ENCODE measurements around the gene RHOF.
"Not testable (repeated sequence)": the region's sequence is repeated elsewhere in the genome, so short reads cannot be mapped to it uniquely, and the experiment has no call there.

The RHOF gene

GRCh38 chr12:121749267-121749666 lies 44.2 kb downstream of the RHOF start:
- DNase-seq (ENCODE audit: low read depth in 3 of 3): no peak

- DNase-seq (ENCODE audit: low read depth in 3 of 3): peak in 1 of 3 experiments; percentile 11
These were observed 44.8 kb downstream of the RHOF start for GRCh38 chr12:121748571-121749265.

DNA sequence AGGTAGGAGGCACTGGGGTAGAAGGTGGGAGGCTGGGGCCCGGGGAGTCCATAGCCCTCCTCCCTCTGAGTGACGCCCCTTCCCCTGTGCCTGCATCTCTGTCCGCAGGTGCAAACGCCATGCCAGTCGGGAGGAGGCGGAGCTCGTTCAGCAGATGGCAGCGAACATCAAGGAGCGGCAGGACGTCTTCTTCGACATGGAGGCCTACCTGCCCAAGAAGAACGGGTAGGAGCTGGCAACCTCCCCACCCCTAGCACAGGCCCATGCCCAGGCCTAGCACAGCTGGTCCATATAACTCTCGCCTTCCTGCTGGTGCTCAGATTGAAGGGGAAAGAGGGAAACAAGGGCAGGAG lies 45.3 kb downstream of the RHOF start:
- DNase-seq (ENCODE audit: low read depth in 3 of 3): no peak

- not testable (repeated sequence) for DNase-seq (ENCODE audit: low read depth in 3 of 3)
These were observed 47.9 kb downstream of the RHOF start for GRCh38 chr12:121745545-121745944.

DNA sequence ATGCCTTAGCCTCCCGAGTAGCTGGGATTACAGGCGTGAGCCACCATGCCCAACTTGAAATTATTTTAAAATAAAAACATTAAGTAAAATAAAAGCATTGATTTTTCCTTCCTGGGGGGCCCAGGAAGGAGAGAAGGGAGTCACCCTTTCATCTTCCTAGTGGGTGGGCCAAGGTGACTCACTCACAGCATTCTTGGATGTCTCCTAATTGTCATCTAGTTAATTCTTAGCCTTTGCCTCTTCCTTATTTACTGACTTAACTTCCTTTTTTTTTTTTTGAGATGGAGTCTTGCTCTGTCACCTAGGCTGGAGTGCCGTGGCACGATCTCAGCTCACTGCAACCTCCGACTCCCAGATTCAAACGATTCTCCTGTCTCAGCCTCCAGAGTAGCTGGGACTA lies 51.7 kb downstream of the RHOF start:
- no peak for DNase-seq (ENCODE audit: low read depth in 3 of 3)

- no peak for DNase-seq (ENCODE audit: low read depth in 3 of 3)
These were observed 52.6 kb downstream of the RHOF start for GRCh38 chr12:121740847-121741246.

DNA sequence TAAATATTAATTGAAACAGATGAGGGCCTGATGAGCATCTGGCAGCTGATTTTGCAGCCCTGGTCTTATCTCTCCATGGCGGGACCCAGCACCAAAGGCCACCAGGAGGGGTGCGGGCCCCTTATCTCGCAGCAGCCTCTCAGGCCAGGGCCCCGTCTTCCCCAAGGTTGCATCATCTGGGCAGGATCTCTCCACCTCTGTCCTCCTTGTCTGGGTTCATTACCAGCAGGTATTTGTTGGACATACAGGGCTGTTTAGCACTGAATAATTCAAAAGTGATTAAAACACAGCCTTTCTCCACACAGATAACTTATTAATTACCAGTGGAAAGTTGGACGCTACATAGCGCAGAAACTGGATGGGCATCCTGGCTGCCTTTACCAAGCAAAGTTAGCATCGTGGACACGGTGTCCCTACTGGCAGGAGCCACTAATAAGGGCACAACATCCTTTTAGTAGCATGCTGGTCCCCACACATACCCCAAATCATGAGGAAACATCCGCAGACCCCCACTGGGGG lies 55.1 kb downstream of the RHOF start:
- no peak for DNase-seq (ENCODE audit: low read depth in 3 of 3)

DNA sequence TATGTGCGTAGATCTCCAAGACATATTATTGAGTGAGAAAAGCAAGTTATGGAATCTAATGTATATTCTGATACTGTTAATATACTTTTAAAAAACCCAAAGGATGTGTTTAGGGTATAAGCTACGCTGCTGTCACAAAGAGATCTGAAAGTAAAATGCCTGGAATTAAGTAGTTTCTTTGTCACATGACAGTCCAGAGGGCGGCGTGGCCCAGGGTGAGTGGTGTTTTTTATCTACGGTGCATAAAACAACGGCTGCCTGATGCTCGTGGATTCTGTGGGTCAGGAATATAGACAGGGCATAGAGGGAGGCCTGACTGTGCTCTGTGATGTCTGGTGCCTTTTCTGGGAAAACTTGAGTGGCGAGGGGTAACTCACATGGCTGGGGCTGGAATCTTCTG lies 59.6 kb downstream of the RHOF start:
- no peak for DNase-seq (ENCODE audit: low read depth in 3 of 3)

DNA sequence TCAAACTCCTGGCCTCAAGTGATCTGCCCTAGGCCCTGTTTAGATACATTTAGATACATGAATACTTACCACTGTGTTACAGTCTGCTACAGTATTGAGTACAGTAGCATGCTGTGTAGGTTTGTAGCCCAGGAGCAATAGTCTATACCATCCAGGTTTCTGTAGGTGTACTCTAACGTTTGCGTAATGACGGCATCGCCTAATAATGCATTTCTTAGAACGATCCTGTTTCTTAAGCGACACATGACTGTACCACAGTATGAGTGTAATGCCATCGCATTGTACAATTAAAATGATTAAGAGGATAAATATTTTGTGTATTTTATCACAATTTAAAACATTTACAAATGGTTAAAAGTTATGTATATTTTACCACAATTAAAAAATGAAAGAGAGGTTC lies 62.0 kb downstream of the RHOF start:
- DNase-seq (ENCODE audit: low read depth in 3 of 3): no peak

- no peak for DNase-seq (ENCODE audit: low read depth in 3 of 3)
These were observed 64.5 kb downstream of the RHOF start for GRCh38 chr12:121729021-121729420.
